ENCODE data around the gene MARS1. TPM values are rescaled to one million over a fixed set of nuclear protein-coding genes. Genes with fewer than 3 reads are reported as not detected.

MARS1 gene
- total RNA-seq, 2 donors from 2014 or later = 36.9 to 41.0 TPM

DNA sequence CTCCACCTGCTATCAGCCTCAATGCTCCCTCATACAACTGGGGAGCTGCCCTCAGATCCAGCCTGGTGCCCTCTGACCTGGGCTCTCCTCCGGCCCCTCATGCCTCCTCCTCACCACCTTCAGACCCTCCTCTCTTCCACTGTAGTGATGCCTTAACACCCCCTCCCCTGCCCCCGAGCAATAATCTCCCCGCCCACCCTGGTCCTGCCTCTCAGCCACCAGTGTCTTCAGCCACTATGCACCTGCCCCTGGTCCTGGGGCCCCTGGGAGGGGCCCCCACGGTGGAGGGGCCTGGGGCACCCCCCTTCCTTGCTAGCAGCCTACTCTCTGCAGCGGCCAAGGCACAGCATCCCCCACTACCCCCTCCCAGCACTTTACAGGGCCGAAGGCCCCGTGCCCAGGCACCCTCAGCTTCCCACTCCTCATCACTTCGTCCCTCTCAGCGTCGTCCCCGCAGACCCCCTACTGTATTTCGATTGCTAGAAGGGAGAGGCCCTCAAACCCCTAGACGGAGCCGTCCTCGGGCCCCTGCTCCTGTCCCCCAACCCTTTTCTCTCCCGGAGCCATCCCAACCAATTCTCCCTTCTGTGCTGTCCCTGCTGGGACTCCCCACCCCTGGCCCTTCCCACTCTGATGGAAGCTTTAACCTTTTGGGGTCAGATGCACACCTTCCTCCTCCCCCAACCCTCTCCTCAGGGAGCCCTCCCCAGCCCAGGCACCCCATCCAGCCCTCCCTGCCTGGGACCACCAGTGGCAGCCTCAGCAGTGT lies 37.9 kb downstream of the MARS1 start:
- H3K36me3 ChIP-seq = peaks cover 69% of the 10 kb centered on the region
- TF ChIP-seq, protein P1, sequence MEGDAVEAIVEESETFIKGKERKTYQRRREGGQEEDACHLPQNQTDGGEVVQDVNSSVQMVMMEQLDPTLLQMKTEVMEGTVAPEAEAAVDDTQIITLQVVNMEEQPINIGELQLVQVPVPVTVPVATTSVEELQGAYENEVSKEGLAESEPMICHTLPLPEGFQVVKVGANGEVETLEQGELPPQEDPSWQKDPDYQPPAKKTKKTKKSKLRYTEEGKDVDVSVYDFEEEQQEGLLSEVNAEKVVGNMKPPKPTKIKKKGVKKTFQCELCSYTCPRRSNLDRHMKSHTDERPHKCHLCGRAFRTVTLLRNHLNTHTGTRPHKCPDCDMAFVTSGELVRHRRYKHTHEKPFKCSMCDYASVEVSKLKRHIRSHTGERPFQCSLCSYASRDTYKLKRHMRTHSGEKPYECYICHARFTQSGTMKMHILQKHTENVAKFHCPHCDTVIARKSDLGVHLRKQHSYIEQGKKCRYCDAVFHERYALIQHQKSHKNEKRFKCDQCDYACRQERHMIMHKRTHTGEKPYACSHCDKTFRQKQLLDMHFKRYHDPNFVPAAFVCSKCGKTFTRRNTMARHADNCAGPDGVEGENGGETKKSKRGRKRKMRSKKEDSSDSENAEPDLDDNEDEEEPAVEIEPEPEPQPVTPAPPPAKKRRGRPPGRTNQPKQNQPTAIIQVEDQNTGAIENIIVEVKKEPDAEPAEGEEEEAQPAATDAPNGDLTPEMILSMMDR (IDR thresholded peaks at IDR 0.05) = no peak
- H3K4me1 ChIP-seq = peaks cover 0 to 45% of the 10 kb centered on the region in 2 donors
- DNase-seq (ENCODE audit: low spot score) = no peak
- H3K27ac ChIP-seq = no peak overlapping the region
- H3K4me3 ChIP-seq = no peak overlapping the region
- H3K9me3 ChIP-seq = no peaks in the 10 kb centered on the region
- no peaks in the 10 kb centered on the region for H3K27me3 ChIP-seq

DNA sequence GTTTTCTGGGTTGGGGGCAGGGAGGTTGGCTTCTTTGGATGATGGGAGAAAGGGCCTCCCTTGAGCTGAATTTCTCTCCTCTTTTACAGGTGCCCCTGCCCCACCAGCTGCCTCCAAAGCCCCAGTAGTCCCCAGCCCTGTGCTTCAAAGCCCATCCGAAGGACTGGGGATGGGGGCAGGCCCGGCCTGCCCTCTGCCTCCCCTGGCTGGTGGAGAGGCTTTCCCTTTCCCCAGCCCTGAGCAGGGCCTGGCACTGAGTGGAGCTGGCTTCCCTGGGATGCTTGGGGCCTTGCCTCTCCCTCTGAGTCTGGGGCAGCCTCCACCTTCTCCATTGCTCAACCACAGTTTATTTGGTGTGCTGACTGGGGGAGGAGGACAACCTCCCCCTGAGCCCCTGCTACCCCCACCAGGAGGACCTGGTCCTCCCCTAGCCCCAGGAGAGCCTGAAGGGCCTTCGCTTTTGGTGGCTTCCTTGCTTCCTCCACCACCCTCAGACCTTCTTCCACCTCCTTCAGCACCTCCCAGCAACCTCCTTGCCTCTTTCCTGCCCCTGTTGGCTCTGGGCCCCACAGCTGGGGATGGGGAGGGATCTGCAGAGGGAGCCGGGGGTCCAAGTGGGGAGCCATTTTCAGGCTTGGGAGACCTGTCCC lies 38.7 kb downstream of the MARS1 start:
- no peak for DNase-seq (ENCODE audit: low spot score)
- Histone ChIP-seq H3K9me3 (no peaks in the 10 kb centered on the region), H3K4me1 (peaks cover 0 to 37% of the 10 kb centered on the region in 2 donors), H3K27ac (no peak overlapping the region), H3K4me3 (no peak overlapping the region), H3K27me3 (no peaks in the 10 kb centered on the region), H3K36me3 (peaks cover 77% of the 10 kb centered on the region)
- TF ChIP-seq, protein P1 (IDR thresholded peaks at IDR 0.05) = no peak

DNA sequence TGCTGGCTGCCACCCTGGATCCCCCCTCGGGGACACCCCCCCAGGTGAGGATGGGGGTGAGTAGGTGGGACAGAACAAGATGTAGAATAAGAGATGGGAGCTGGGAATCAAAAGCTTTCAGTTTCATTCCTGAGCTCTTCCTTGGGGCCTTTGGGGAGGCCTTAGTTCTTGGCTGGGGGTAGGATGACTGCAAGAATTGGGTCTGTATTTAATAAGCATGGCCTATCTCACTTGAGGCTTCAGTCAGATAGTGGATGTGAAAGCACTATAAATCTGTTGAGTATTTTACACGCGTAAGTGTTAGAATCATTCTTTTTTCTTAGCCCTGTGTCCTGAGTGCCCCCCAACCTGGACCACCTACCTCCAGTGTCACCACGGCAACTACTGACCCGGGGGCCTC lies 39.3 kb downstream of the MARS1 start:
- Histone ChIP-seq H3K36me3 (peaks cover 83% of the 10 kb centered on the region), H3K9me3 (no peaks in the 10 kb centered on the region), H3K4me1 (peaks cover 0 to 32% of the 10 kb centered on the region in 2 donors), H3K27me3 (no peaks in the 10 kb centered on the region), H3K27ac (no peak overlapping the region), H3K4me3 (no peak overlapping the region)
- TF ChIP-seq, protein P1 (IDR thresholded peaks at IDR 0.05) = no peak
- no peak for DNase-seq (ENCODE audit: low spot score)

DNA sequence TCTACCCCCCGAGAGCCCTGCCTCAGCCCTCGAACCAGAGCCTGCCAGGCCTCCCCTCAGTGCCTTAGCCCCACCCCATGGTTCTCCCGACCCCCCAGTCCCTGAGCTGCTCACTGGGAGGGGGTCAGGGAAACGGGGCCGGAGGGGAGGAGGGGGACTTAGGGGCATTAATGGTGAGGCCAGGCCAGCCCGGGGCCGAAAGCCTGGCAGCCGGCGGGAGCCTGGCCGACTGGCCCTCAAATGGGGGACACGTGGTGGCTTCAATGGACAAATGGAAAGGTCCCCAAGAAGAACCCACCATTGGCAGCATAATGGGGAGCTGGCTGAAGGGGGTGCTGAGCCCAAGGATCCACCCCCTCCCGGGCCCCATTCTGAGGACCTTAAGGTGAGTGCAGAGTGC lies 40.3 kb downstream of the MARS1 start:
- TF ChIP-seq, protein P1 (IDR thresholded peaks at IDR 0.05) = no peak
- Histone ChIP-seq H3K27ac (no peak overlapping the region), H3K9me3 (no peaks in the 10 kb centered on the region), H3K4me1 (peaks cover 0 to 30% of the 10 kb centered on the region in 2 donors), H3K4me3 (no peak overlapping the region), H3K36me3 (peaks cover 93% of the 10 kb centered on the region), H3K27me3 (no peaks in the 10 kb centered on the region)
- DNase-seq (ENCODE audit: low spot score) = no peak

DNA sequence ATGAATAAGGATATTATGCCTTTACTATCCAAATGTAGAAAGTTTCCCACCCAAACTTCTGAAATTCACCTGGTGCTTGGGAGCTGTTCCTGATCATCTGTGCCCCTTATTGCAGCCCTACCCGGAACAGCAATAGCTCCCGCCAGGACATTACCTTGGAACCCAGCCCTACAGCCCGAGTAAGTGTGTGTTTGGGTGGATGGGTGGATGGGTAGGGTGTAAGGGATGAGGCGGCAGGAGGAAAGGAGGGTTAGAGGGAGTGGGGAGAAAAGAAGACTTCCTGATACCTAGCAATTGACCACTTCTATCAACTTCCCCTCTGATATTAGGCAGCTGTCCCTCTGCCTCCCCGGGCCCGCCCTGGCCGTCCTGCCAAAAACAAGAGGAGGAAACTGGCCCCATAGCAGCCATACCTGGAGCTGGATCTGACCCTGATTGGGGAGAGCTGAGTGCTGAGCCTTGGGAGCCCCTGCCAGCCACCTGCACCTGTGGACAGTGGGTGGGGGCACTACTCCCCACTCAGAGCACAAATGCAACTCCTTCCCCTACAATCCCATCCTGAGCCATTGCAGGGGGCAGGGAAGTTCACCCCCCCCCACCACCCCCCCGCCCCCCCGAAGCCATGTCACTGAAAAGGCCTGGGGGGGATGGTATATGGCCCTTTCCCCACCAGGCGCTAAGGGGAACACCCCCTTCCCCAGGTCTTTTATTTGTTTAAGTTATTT lies 41.1 kb downstream of the MARS1 start:
- TF ChIP-seq, protein P1 (IDR thresholded peaks at IDR 0.05) = no peak
- H3K36me3 ChIP-seq = peaks cover 100% of the 10 kb centered on the region
- no peak for DNase-seq (ENCODE audit: low spot score)
- peaks cover 0 to 22% of the 10 kb centered on the region in 2 donors for H3K4me1 ChIP-seq
- H3K4me3 ChIP-seq = no peak overlapping the region
- no peaks in the 10 kb centered on the region for H3K27me3 ChIP-seq
- H3K27ac ChIP-seq = no peak overlapping the region
- H3K9me3 ChIP-seq = no peaks in the 10 kb centered on the region

Measured in right atrium auricular region (tissue), 2 donors.